Cortex of kidney (tissue), 1 donor: ENCODE data around the gene USP12.
"Not testable (repeated sequence)": the region's sequence is repeated elsewhere in the genome, so short reads cannot be mapped to it uniquely, and the experiment has no call there.

Experiments used
- DNase-seq: peaks from one replicate; lab custom pipeline; 2025; lab: John Stamatoyannopoulos, UW

Gene USP12

DNA sequence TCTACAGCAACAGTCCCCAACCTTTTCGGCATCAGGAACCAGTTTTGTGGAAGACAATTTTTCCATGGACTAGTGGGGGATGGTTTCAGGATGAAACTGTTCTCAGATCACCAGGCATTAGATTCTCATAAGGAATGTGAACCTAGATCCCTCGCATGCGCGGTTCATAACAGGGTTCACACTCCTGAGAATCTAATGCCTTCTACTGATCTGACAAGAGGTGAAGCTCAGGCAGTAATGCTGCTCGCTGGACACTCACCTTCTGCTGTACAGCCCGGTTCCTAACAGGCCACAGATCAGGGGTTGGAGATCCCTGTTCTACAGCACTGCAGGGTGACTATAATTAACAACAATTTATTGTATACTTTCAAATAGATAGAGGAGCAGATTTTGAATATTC, 21.9 kb downstream of the USP12 start:
- no peak for DNase-seq

DNA sequence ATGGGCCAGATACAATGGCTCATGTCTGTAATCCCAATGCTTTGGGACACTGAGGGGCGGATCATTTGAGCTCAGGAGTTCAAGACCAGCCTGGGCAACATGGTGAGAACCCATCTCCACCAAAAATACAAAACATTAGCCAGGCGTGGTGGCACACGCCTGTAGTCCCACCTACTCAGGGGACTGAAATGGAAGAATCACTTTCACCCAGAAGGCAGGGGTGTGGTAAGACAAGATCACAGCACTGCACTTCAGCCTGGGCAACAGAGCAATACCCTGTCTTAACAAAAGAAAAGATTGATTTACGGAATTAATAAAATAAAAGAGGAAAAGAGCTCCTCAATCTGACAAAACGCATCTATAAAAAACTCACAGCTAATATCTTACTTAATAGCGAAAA, 22.7 kb downstream of the USP12 start:
- no peak for DNase-seq

DNA sequence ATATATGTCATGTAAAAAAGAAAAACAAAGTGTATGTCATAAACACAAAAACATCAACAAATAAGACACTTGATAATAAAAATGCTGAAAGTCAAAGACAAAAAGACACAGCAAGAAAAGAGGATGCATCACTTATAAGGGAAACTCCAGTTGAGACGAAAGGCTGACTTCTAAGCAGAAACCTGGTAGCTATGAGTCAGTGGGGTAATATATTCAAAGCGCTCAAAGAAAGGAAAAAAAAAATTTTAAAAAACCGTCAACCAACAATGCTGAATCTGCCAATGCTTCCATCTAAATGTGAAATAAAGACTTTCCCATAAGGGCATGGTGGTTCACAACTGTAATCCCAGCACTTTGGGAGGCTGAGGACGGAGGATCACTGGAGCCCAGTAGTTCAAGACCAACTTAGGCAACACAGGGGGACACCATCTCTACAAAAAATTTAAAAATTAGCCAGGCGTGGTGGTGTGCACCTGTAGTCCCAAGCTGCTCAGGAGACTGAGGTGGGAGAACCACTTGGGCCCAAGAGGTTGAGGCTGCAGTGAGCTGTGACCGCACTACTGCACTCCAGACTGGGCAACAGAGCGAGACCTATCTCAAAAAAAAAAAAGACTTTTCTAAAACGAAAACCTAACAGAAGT, 24.0 kb downstream of the USP12 start:
- no peak for DNase-seq

DNA sequence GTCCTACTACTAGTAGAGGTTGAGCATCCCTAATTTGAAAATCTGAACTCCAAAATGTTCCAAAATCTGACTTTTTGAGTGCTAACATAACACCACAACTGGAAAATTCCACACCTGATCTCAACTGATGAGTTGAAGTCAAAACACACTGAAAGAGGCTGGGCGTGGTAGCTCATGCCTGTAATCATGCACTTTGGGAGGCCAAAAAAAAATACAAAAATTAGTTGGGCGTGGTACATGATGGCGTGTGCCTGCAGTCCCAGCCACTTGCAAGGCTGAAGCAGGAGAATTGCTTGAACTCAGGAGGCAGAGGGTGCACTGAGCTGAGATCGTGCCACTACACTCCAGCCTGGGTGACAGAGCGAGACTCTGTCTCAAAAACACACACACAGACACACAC, 29.9 kb downstream of the USP12 start:
- DNase-seq, result no peak

DNA sequence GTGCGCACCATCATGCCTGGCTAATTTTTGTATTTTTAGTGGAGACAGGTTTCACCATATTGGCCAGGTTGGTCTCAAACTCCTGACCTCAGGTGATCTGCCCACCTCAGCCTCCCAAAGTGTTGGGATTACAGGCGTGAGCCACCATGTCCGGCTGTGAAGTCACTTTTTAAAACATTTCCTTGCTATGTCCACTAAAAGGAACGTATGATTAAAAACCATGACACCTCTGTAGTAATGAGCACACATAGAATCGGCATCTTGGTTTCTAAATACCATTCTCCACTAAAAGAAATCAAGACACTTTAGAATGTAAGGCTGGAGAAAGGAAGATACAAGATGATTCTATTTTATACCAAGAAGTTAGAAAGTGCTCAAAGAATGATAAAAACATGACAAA, 30.5 kb downstream of the USP12 start:
- not testable (repeated sequence) for DNase-seq

DNA sequence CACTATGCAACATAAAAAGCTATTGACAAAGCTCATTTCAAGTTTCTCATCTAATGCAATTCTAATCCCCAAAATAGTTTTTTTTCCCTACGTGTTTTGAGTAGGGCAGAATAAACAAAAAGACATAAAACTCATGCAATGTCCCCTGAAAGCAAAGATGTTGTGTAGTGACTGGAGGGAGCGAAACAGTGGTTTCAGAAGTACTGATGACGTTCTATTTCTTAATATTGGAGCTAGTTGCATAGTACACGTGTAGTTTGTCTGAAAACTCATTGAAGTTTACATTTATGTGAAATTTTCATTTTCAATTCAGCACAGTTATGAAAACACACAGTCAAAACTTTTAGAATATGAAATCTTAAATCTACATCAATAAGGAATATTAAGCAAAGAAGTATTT, 31.6 kb downstream of the USP12 start:
- DNase-seq, result no peak

DNA sequence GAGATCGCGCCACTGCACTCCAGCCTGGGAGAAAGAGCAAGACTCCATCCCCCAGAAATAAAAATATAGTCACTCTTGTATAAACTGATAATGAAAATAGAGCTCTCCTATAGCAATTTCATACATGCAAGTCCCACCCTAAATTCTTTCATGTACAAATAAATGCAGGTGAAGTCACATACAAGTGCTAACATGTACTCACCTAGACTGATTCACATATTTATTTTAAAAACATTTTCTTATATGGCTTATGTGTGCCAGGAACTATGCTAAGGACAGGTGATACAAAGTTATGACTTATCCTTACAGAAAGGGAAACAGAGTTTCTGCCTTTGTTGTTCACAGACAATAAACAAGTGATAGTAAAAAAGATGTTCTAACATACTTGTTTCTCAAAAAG, 32.0 kb downstream of the USP12 start:
- no peak for DNase-seq

DNA sequence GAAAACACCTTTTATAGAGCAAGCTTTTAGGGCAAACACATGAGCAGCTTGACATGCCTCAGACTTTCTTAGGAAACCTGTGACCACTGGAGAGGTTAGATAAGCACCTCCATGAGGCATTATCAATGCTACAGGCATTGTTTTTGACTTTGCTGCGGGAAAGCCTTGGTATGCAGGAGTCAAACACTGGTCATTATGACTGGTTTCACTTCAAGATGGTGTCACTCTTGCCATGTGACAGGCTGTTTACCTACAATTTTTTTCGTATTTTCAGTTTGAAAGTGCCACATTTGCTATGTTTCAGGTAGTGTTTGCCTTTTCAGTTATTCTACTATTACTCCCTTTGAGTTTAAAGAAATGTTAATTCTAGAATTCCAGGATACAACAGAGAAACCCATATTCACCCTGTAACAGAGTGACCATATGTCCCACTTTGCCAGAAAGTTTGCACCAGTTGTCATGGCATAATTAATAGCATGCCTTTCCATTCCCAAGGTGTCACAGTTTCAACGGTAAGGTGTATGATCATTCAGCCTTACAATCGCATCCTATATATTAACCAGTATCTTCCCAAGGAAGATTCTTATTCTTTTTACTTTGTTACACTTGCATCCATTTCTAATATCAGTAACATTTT, 33.0 kb downstream of the USP12 start:
- no peak for DNase-seq

DNA sequence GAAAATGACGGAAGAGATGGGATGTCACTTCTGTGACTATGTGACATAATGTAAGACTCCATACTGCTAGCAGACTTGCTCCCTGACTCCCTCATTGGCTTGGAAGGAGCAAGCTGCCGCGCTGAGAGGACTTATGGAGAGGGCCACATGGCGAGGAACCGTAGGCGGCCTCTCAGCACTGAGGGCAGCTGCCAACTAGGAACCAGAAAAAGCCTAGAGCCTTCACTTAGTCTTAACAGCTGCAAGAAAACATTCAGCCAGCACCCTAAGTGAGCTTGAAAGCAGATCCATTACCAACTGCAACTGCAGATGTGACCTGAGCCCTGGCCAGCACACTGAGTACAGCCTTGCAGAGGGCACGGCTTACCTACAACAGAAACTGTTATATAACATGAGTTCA, 33.9 kb downstream of the USP12 start:
- DNase-seq, result no peak

DNA sequence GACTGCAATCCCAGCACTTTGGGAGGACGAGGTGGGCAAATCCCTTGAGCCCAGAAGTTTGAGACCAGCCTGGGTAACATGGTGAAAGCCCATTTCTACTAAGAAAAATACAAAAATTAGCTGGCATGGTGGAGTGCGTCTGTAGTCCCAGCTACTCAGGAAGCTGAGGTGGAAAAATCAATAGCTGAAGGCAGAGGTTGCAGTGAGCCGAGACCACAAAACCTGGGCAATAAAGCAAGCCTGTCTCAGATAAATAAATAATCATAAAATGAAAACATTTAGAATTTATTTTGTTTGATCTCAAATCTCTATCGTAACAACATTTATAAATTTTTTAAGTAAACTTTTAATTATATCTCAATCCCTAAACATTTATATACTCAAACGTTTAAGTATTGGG, 36.6 kb downstream of the USP12 start:
- DNase-seq, result no peak

DNA sequence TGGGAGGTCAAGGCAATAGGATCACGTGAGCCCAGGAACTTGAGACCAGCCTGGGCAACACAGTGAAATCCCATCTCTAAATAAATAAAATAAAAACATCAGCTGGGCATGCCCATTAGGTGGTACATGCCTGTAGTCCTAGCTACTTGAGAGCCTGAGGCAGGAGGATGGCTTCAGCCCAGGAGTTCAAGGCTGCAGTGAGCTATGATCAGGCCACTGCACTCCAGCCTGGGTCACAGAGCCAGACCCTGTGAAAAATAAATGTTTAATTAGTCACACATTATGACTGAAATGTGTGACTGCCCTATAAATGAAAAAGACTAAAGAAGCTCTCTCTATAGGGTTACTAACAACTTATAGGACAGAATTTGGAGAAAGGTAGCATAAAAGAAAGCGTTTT, 37.7 kb downstream of the USP12 start:
- DNase-seq, result no peak

DNA sequence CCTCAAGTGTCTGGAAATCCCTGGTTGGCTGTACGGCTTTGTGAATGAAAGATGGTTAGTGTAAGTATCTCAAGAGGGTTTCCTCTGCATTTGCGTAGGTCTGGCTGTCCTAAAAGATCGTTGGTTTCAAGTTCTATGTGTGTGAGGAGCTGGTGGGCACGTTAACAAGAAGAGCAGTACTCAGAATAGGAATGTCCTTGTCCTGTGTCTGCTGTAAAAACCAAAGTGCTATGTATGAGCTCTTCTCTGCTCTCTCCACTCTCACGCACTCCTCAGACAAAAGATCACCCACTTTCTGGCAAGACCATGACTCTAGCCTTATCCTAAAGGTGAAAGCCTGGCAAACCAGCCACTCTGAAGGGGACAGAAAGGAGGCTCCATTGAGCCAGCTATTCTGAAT, 39.1 kb downstream of the USP12 start:
- DNase-seq, result no peak

DNA sequence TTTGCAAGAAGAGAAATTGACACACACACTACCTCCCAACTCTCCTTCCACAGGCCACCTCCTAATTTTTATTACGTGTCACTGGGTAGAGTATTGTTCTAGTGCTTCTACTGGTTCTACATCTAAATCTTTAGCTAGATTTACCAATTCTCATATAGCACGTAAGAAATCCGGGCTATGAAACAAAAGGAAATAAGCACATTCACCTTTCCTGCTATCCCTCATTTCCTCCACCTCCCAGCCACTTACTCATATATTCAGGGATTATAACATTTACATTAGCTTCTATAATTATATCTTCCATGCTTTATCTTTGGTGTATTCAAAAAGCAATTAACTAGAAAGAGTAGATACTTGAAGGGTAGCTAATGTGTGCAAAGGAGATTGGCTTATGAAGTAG, 39.7 kb downstream of the USP12 start:
- DNase-seq, result no peak

DNA sequence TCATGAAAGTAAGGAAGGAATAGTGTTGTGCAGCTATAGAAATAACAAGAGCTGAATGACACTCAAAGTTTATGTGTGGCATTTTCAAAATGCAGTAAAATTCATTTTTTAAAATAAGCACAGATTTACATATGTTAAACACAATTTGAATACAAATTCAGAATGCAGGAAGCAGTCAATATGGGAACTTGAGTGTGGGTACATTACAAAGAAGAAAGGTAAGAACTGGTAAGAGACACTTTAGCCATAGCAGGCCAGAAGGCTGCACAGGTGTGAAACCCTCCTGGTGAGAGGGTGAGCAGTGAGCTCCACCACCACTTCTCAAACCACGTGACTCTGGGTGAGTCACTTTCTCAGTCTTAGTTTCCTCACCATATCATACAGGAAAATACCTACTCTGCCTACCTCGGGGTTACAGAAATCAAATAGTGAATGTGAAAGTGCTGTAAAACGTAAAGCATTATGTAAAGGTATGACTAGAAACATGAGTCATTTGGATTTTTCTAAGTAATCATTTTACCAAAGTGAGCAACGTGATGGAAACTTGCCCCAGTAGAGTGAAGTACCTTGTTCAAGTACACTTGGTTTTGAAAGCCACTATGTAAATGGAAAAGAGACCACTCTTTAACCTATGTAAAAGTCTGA, 40.5 kb downstream of the USP12 start:
- DNase-seq, result no peak

DNA sequence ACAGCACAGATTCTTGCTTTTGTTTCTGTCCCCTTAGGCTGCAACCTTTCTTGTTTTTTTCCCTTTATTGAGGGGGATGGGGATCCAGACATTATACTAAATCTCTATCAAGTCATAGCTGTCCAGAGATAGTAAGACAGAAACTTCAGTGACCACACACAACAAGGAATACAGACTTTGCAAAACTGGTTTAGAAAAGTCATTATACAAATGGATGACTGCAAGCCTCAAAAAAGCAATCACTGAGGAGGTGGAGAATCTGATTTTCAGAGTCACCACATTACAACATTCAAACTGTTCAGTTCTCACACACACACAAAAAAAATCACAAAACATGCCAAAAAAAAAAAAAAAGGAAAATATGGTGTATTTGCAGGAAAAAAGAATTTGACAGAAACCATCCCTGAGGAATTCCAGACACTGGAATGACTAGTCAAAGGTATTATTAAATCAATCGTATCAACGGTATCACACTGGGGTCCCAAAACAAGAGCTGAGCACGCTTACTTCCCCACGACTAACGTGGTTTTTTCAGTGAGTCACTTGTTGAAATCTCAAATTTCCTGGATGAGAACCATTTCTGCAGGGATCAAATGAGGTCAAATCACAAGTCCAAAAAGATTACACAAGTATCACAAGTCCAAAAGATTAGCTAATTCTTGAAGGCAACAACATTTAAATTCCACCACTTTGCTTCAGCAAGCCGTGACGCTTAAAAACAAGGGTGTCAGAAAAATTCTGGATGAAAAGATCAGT, 41.2 kb downstream of the USP12 start:
- no peak for DNase-seq

DNA sequence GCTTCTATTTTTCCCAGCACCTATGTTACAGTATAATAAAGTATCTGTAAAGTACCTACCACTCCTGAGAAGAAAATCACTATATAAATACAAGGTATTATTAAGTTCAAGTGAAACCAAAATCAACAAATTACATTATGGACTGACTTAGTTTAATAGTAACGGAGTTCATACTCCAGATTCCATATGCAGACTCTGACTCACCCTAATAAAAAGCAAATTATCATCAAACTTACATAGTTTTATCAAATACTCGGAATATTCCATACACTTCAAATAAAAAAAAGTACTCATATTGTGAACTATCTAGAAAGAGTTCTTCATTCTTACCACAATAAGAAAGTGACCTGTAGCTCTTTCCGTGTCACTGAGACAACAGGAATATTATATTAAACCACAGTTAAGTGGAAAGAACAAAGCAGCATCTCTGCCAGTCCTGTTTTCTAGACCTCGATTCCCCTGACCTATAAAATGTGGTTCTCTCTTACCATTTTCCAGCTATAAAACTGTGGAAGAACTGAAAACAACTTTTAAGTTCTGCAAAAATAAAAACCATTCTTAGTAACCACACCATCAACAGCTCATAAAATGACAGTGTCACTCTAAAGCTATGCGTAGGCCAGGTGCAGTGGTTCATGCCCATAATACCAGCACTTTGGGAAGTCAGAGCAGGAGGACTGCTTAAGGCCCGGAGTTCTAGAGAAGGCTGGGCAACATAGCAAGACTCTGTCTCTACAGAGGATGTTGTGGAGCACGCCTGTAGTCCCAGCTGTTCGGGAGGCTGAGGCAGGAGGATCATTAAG, 42.6 kb downstream of the USP12 start:
- no peak for DNase-seq

DNA sequence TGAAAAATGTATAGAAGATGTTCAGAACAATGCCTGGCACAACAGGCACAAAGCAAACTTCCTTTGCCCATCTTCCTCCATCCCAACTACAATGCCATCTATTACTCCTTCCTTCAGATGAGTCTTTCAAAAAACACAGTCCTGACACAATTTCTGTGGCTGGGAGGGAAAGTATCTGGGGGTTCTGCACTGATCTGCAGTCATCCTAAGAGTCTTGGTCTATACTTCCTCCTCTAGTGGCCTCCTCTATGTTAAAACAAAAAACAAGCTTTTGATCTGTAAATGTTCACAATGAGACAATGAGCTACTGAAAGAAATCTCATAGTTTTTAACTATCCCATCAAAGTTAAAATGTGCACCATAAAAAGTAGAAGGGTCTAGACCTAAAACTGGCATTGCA, 44.8 kb downstream of the USP12 start:
- DNase-seq, result no peak

DNA sequence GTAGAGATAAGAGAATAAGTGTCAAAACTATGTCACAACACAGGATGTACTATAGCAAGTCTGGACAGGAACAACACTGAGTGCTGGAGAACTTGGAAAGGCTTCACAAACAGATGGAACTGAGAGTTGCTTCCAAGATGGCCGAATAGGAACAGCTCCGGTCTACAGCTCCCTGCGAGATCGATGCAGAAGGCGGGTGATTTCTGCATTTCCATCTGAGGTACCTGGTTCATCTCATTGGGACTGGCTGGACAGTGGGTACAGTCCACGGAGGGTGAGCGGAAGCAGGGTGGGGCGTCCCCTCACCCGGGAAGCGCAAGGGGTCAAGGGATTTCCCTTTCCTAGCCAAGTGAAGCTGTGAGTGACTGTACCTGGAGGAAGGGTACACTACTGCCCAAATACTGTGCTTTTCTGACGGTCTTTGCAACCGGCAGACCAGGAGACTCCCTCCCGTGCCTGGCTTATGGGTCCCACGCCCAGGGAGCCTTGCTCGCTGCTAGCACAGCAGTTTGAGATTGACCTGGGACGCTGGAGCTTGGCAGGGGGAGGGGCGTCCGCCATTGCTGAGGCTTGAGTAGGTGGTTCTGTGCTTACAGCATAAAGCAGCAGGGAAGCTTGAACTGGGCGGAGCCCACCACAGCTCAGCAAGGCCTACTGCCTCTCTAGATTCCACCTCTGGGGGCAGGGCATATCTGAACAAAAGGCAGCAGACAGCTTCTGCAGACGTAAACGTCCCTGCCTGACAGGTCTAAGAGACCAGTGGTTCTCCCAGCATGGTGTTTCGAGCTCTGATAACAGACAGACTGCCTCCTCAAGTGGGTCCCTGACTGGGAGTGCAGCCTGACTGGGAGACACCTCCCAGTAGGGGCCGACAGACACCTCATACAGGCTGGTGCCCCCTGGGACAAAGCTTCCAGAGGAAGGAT, 46.0 kb downstream of the USP12 start:
- DNase-seq, result no peak

DNA sequence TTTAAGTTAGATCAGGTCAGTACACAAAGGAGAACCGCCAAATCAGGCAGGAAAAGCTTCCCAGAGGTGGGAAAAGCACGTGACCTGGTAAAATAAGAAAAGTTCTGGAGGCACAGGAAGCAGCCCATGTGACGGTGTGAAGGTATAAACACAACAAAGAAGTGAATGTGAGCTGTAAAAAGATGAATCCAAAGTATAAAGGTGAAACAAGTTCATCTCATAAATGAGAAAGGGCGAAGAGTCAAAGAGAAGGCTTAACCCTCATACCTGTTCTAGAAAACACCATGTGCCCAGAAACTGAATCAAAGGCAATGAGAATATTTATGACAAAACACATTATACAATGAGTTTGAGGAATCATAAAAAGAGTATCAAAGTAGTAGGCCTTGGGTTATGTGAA, 47.0 kb downstream of the USP12 start:
- no peak for DNase-seq

DNA sequence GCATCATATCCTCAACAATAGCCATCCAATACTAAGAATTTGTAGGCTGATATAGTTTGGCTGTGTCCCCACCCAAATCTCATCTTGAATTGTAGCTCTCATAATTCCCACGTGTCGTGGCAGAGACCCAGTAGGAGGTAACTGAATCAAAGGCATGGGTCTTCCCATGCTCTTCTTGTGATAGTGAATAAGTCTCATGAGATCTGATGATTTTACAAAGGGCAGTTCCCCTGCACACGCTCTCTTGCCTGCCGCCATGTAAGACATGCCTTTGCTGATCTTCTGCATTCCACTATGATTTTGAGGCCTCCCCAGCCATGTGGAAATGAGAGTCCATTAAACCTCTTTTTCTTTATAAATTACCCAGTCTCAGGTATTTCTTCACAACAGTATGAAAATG, 48.2 kb downstream of the USP12 start:
- DNase-seq, result not testable (repeated sequence)

DNA sequence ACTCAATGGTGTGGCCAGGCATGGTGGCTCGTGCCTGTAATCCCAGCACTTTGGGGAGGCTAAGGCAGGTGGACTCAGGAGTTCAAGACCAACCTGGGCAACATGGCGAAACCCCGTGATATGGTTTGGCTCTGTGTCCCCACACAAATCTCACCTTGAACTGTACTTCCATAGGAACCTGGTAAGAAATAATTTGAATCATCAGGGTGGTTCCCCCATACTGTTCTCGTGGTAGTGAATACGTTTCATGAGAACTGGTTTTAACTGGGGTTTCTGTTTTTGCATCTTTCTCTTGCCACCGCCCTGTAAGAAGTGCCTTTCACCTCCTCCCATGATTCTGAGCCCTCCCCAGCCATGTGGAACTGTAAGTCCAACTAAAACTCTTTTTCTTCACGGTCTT, 49.6 kb downstream of the USP12 start:
- DNase-seq, result no peak
